ENCODE measurements around the gene TPH1.

TPH1 gene

GRCh38 chr11:18046116-18046777, at the start of gene TPH1:
TSS of gene TPH1 (minus strand) at chr11:18046269. CDS start at chr11:18040762, 5,507 bp downstream.
- H3K27me3 ChIP-seq (ENCODE audit: insufficient read depth, low read length, poor library complexity, severe bottlenecking) = no peaks in the 10 kb centered on the region
- no peak within 1 kb of the TSS for H3K9ac ChIP-seq (ENCODE audit: low read depth, low read length, poor library complexity, severe bottlenecking)
- no peaks in the 10 kb centered on the region for H3K36me3 ChIP-seq (ENCODE audit: insufficient read depth, low read length)
- no peaks in the 10 kb centered on the region for H4K20me1 ChIP-seq (ENCODE audit: insufficient read depth, low read length, poor library complexity, severe bottlenecking)
- H3K79me2 ChIP-seq (ENCODE audit: insufficient read depth, low read length) = no peaks in the 10 kb centered on the region
- no peaks in the 10 kb centered on the region for H3K9me2 ChIP-seq (replicated peaks; ENCODE audit: low read depth, low read length)
- TF ChIP-seq EZH2phosphoT487 (IDR thresholded peaks at IDR 0.05; ENCODE audit: borderline replicate concordance) (no peak), CTCF (conservative IDR thresholded peaks at IDR 0.05; ENCODE audit: low read length) (no peak)
- H3K4me3 ChIP-seq (ENCODE audit: low read length, poor library complexity, severe bottlenecking) = no peak within 1 kb of the TSS
- no peak within 1 kb of the TSS for H2AFZ ChIP-seq (ENCODE audit: low read length)
- H3K4me1 ChIP-seq (ENCODE audit: insufficient read depth, low read length, poor library complexity, severe bottlenecking) = no peaks in the 10 kb centered on the region
- H3K9me3 ChIP-seq (ENCODE audit: insufficient read depth, low read depth, low read length) = no peaks in the 10 kb centered on the region
- H3F3A ChIP-seq (ENCODE audit: low read depth) = no peaks in the 10 kb centered on the region
- no peak within 1 kb of the TSS for H3K4me2 ChIP-seq (ENCODE audit: low read depth, low read length, poor library complexity, severe bottlenecking)

- no peaks in the 10 kb centered on the region for H3K9me2 ChIP-seq (replicated peaks; ENCODE audit: low read depth, low read length)
- no peaks in the 10 kb centered on the region for H3F3A ChIP-seq (ENCODE audit: low read depth)
- H3K4me2 ChIP-seq (ENCODE audit: low read depth, low read length, poor library complexity, severe bottlenecking) = no peak overlapping the region
- H3K36me3 ChIP-seq (ENCODE audit: insufficient read depth, low read length) = peaks cover 73% of the 10 kb centered on the region
- TF ChIP-seq CTCF (conservative IDR thresholded peaks at IDR 0.05; ENCODE audit: low read length) = no peak
- no peak for TF ChIP-seq EZH2phosphoT487 (IDR thresholded peaks at IDR 0.05; ENCODE audit: borderline replicate concordance)
- H4K20me1 ChIP-seq (ENCODE audit: insufficient read depth, low read length, poor library complexity, severe bottlenecking) = peaks cover 7% of the 10 kb centered on the region
- H3K9me3 ChIP-seq (ENCODE audit: insufficient read depth, low read depth, low read length) = no peaks in the 10 kb centered on the region
- H2AFZ ChIP-seq (ENCODE audit: low read length) = no peak overlapping the region
- peaks cover 16% of the 10 kb centered on the region; the same call in 1 of the 2 replicates for H3K79me2 ChIP-seq (ENCODE audit: insufficient read depth, low read length)
- no peak overlapping the region for H3K4me3 ChIP-seq (ENCODE audit: low read length, poor library complexity, severe bottlenecking)
- no peak overlapping the region for H3K9ac ChIP-seq (ENCODE audit: low read depth, low read length, poor library complexity, severe bottlenecking)
- no peaks in the 10 kb centered on the region for H3K27me3 ChIP-seq (ENCODE audit: insufficient read depth, low read length, poor library complexity, severe bottlenecking)
- peaks cover 4% of the 10 kb centered on the region for H3K4me1 ChIP-seq (ENCODE audit: insufficient read depth, low read length, poor library complexity, severe bottlenecking)
These were observed 47.9 kb upstream of the TPH1 start for GRCh38 chr11:18093959-18094358.

- Histone ChIP-seq H3K27me3 (ENCODE audit: insufficient read depth, low read length, poor library complexity, severe bottlenecking) (no peaks in the 10 kb centered on the region), H3K4me3 (ENCODE audit: low read length, poor library complexity, severe bottlenecking) (no peak overlapping the region), H3K36me3 (ENCODE audit: insufficient read depth, low read length) (peaks cover 91% of the 10 kb centered on the region), H3K79me2 (ENCODE audit: insufficient read depth, low read length) (no peaks in the 10 kb centered on the region), H3F3A (ENCODE audit: low read depth) (no peaks in the 10 kb centered on the region), H3K9ac (ENCODE audit: low read depth, low read length, poor library complexity, severe bottlenecking) (no peak overlapping the region), H2AFZ (ENCODE audit: low read length) (no peak overlapping the region), H3K4me2 (ENCODE audit: low read depth, low read length, poor library complexity, severe bottlenecking) (no peak overlapping the region), H3K9me3 (ENCODE audit: insufficient read depth, low read depth, low read length) (no peaks in the 10 kb centered on the region), H3K9me2 (replicated peaks; ENCODE audit: low read depth, low read length) (no peaks in the 10 kb centered on the region), H3K4me1 (ENCODE audit: insufficient read depth, low read length, poor library complexity, severe bottlenecking) (no peaks in the 10 kb centered on the region), H4K20me1 (ENCODE audit: insufficient read depth, low read length, poor library complexity, severe bottlenecking) (peaks cover 3% of the 10 kb centered on the region)
- TF ChIP-seq CTCF (conservative IDR thresholded peaks at IDR 0.05; ENCODE audit: low read length) (no peak), EZH2phosphoT487 (IDR thresholded peaks at IDR 0.05; ENCODE audit: borderline replicate concordance) (no peak)
These were observed 45.7 kb upstream of the TPH1 start for GRCh38 chr11:18091731-18092130.

Data from Loucy (cell line).